PC-3 (cell line): Measurements from ENCODE around the gene EXOSC3. TPM values are rescaled to one million over a fixed set of nuclear protein-coding genes. Genes with fewer than 3 reads are reported as not detected.

ENCODE experiments used
- ATAC-seq: fragments of 200-7000 bp; cut with Tn5 transposase; 2 replicates; pipeline ENCODE4 v1.9.1; 2020; ENCODE audit warnings: mild to moderate bottlenecking, moderate library complexity
- BruUV-seq: library from RNA; stranded (reverse); fragments of 400-500 nt; replicated peaks from 2 replicates; lab custom pipeline; 2021; lab: Mats Ljungman, UMichigan
- CTCF ChIA-PET: fragments of 300-600 bp; sonication (Branson Sonifier 250); formaldehyde crosslinking; loops from one replicate; lab custom pipeline; 2022; ENCODE audit warnings: antibody characterized with exemption; lab: Charles Lee
- POLR2A ChIA-PET: fragments of 300-600 bp; sonication (Branson Sonifier 250); formaldehyde crosslinking; loops from one replicate; lab custom pipeline; 2022; ENCODE audit warnings: antibody characterized with exemption; ENCODE audit not compliant: unreplicated experiment; lab: Charles Lee
- DNase-seq: peaks from one replicate; pipeline ENCODE4 v3.0.0-alpha.2; 2015
- H2AFZ ChIP-seq: fragments of 300-600 bp; sonication (generic); 2 replicates; pipeline ENCODE4 v1.6.0; 2016; ENCODE audit warnings: antibody characterized with exemption, low read length
- H3F3A ChIP-seq: fragments of 300-600 bp; sonication (generic); one replicate; pipeline ENCODE4 v1.6.0; 2017; ENCODE audit warnings: antibody characterized with exemption, low read length, control low read depth, mild to moderate bottlenecking; ENCODE audit not compliant: unreplicated experiment
- H3K27ac ChIP-seq: fragments of 300-600 bp; sonication (generic); 2 replicates; pipeline ENCODE4 v1.5.1; 2016; ENCODE audit warnings: mild to moderate bottlenecking, low read length
- H3K27me3 ChIP-seq: fragments of 300-600 bp; sonication (generic); 2 replicates; pipeline ENCODE4 v1.6.1; 2016; ENCODE audit warnings: low read length, mixed read lengths
- H3K36me3 ChIP-seq: fragments of 300-600 bp; sonication (generic); 2 replicates; pipeline ENCODE4 v1.6.1; 2016; ENCODE audit warnings: low read depth, mixed run types, low read length, mixed read lengths
- H3K4me1 ChIP-seq: fragments of 300-600 bp; sonication (generic); 2 replicates; pipeline ENCODE4 v1.5.1; 2016; ENCODE audit warnings: low read length; ENCODE audit not compliant: insufficient read depth
- H3K4me2 ChIP-seq: fragments of 300-600 bp; sonication (generic); 2 replicates; pipeline ENCODE4 v1.6.0; 2016; ENCODE audit warnings: low read length
- H3K4me3 ChIP-seq: fragments of 300-600 bp; sonication (generic); 2 replicates; pipeline ENCODE4 v1.5.1; 2016; ENCODE audit warnings: mild to moderate bottlenecking, low read length, mixed read lengths
- H3K79me2 ChIP-seq: fragments of 300-600 bp; sonication (generic); 2 replicates; pipeline ENCODE4 v1.6.1; 2017; ENCODE audit warnings: low read length, mixed read lengths
- H3K9ac ChIP-seq: fragments of 300-600 bp; sonication (generic); 2 replicates; pipeline ENCODE4 v1.6.0; 2016; ENCODE audit warnings: mild to moderate bottlenecking, low read length
- H3K9me2 ChIP-seq: fragments of 300-600 bp; sonication (generic); replicated peaks from 2 replicates; pipeline ENCODE4 v1.6.1; 2016; ENCODE audit warnings: mixed run types, low read length, mixed read lengths
- H3K9me3 ChIP-seq: fragments of 300-600 bp; sonication (generic); 2 replicates; pipeline ENCODE4 v1.6.1; 2016; ENCODE audit warnings: low read length, mixed read lengths
- H4K20me1 ChIP-seq: fragments of 300-600 bp; sonication (generic); 2 replicates; pipeline ENCODE4 v1.6.1; 2016; ENCODE audit warnings: low read length, mixed read lengths
- EZH2 ChIP-seq: fragments of 300-600 bp; sonication (generic); IDR thresholded peaks from one replicate; pipeline ENCODE4 v1.6.1; 2017; ENCODE audit warnings: antibody characterized with exemption, mild to moderate bottlenecking, low read length; ENCODE audit not compliant: unreplicated experiment
- EZH2phosphoT487 ChIP-seq: fragments of 300-600 bp; sonication (generic); IDR thresholded peaks from 2 replicates; pipeline ENCODE4 v1.6.1; 2018; ENCODE audit warnings: mild to moderate bottlenecking, antibody characterized with exemption, low read length, borderline replicate concordance
- intact Hi-C: fragments of 100-400 bp; cut with micrococcal nuclease; formaldehyde crosslinking; loops from 2 replicates; pipeline ENCODE4 v1.9.0; 2023
- total RNA-seq: library from RNA; depleted of rRNA; stranded (reverse); fragments of >200 nt; gene quantifications from 2 replicates; pipeline ENCODE4 v1.2.3, GENCODE V29; 2014
- TF ChIP-seq, protein P1 (sequence below): fragments of 300-600 bp; sonication (generic); conservative IDR thresholded peaks from 2 replicates; pipeline ENCODE4 v1.5.1; 2017; ENCODE audit warnings: antibody characterized with exemption, low read depth, mild to moderate bottlenecking, low read length

Gene EXOSC3
- total RNA-seq, 1 experiment from 2014 or later, result 98.3 TPM

DNA sequence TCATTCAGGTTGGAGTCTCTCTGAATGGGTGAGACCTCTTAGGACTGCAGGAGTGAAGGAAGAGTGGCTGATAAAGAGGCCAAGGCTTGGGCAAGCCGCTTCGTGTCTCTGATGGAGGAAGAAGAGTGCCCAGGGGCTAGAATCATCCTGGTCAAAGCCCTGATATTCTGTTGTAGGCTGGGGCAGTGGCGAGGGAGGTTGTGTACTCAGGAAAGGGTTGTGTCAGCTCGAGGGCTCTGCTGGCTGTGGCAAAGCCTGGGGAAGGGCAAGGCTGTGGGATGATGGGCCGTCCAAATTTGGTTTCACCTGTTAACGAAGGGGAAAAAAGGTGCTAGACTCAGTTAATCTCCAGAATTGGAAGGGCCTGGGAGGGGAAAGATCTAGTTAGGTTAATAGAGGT is 33.7 kb downstream of the EXOSC3 start:
- Histone ChIP-seq H3F3A (no peaks in the 10 kb centered on the region), H3K4me1 (peaks cover 16% of the 10 kb centered on the region), H2AFZ (no peak overlapping the region), H3K79me2 (0 out of 2 replicates have a peak, but pooled peaks cover 4% of the 10 kb centered on the region), H3K27me3 (no peaks in the 10 kb centered on the region), H3K4me3 (no peak overlapping the region), H3K36me3 (no peaks in the 10 kb centered on the region), H3K9ac (no peak overlapping the region), H3K4me2 (no peak overlapping the region), H4K20me1 (no peaks in the 10 kb centered on the region), H3K27ac (no peak overlapping the region), H3K9me3 (no peaks in the 10 kb centered on the region), H3K9me2 (no peaks in the 10 kb centered on the region)
- CTCF ChIA-PET, result no interaction called here
- BruUV-seq, result no TSS peak
- TF ChIP-seq EZH2phosphoT487 (no peak), EZH2 (no peak)
- TF ChIP-seq, protein P1, sequence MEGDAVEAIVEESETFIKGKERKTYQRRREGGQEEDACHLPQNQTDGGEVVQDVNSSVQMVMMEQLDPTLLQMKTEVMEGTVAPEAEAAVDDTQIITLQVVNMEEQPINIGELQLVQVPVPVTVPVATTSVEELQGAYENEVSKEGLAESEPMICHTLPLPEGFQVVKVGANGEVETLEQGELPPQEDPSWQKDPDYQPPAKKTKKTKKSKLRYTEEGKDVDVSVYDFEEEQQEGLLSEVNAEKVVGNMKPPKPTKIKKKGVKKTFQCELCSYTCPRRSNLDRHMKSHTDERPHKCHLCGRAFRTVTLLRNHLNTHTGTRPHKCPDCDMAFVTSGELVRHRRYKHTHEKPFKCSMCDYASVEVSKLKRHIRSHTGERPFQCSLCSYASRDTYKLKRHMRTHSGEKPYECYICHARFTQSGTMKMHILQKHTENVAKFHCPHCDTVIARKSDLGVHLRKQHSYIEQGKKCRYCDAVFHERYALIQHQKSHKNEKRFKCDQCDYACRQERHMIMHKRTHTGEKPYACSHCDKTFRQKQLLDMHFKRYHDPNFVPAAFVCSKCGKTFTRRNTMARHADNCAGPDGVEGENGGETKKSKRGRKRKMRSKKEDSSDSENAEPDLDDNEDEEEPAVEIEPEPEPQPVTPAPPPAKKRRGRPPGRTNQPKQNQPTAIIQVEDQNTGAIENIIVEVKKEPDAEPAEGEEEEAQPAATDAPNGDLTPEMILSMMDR, result no peak
- ATAC-seq (no peak), DNase-seq (no peak)
- POLR2A ChIA-PET, result no interaction called here
- intact Hi-C loops, result no loop called here

DNA sequence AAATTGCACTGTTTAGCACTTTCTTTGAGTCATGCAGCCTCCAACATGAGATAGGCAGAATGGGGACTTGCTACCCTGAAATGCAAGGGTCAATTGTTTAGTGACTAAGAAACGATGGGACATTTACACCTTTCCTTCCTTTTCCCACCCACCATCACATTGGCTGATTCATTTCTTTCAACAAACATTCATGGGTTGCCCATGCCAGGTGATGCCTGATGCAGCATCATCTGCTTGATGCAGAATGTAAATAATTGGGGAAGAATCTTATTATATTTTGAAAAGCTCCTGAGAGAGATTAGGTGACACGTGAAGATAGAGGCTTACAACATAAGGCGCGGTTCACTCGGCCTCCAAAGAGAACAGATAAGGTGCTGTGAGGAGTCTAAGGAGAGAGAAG is 35.7 kb downstream of the EXOSC3 start:
- ATAC-seq, result no peak
- intact Hi-C loops, result loop anchor here (5.0 kb wide), 1 partner anchor 613 kb away; no protein-coding TSS in a partner anchor

DNA sequence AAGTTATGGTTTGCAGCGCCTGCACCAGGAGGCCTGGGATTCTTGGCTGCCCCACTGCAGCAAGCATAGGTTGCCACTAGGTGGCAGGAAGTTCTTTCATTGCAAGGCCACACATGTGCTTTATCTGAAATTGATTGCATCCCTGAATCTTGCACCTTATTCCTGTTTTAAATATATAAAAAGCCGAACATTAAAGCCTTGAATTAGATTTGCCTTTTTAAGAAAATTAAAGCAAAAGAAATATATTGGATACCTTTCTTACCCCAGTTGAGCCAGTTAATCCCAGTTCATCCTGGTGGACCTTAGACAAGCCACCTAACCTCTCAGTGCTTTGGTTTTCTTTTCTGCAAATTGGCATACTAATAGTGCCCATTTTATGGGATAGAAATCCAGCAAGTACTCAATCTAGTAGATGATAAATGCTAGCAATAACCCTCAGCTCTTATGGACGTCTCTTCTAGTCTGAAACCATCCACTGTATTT is 37.6 kb downstream of the EXOSC3 start:
- Histone ChIP-seq H2AFZ (peak overlapping the region; percentile 63), H4K20me1 (no peaks in the 10 kb centered on the region), H3F3A (no peaks in the 10 kb centered on the region), H3K79me2 (no peaks in the 10 kb centered on the region), H3K36me3 (no peaks in the 10 kb centered on the region), H3K27me3 (no peaks in the 10 kb centered on the region), H3K9me2 (no peaks in the 10 kb centered on the region), H3K9me3 (no peaks in the 10 kb centered on the region), H3K9ac (no peak overlapping the region; the same call in 1 of the 2 replicates), H3K4me1 (peaks cover 10% of the 10 kb centered on the region), H3K4me2 (no peak overlapping the region), H3K27ac (peak overlapping the region; percentile 11; the same call in 1 of the 2 replicates), H3K4me3 (no peak overlapping the region)
- BruUV-seq, result no TSS peak
- DNase-seq (peak; percentile 69), ATAC-seq (peak; percentile 86)
- intact Hi-C loops, result loop anchor here (1.0 to 5.0 kb wide), 2 partner anchors 156 to 615 kb away; no protein-coding TSS in a partner anchor
- POLR2A ChIA-PET, result no interaction called here
- TF ChIP-seq EZH2phosphoT487, result no peak
- TF ChIP-seq, protein P1, result peak; percentile 87
- TF ChIP-seq EZH2, result no peak
- CTCF ChIA-PET, result no interaction called here

More for the DNA sequence above, 35.7 kb downstream of the EXOSC3 start:
- Histone ChIP-seq H3K36me3 (no peaks in the 10 kb centered on the region), H3K9me2 (no peaks in the 10 kb centered on the region), H3K9ac (no peak overlapping the region), H3K9me3 (no peaks in the 10 kb centered on the region), H3K4me1 (peaks cover 10% of the 10 kb centered on the region), H3K4me3 (no peak overlapping the region), H3F3A (no peaks in the 10 kb centered on the region), H3K4me2 (no peak overlapping the region), H3K79me2 (0 out of 2 replicates have a peak, but pooled peaks cover 3% of the 10 kb centered on the region), H4K20me1 (no peaks in the 10 kb centered on the region), H3K27ac (no peak overlapping the region), H2AFZ (no peak overlapping the region), H3K27me3 (no peaks in the 10 kb centered on the region)
- BruUV-seq, result no TSS peak
- DNase-seq, result no peak
- ChIA-PET CTCF (no interaction called here), POLR2A (no interaction called here)
- TF ChIP-seq, protein P1, result no peak
- no peak for TF ChIP-seq EZH2
- TF ChIP-seq EZH2phosphoT487, result no peak
